Fibroblast of mammary gland (primary cell): ENCODE results near the gene ENPP7.
"Not testable (repeated sequence)": the region's sequence is repeated elsewhere in the genome, so short reads cannot be mapped to it uniquely, and the experiment has no call there.

Experiments used
- DNase-seq: peaks from one replicate; pipeline ENCODE4 v3.0.0-alpha.2; 2010; ENCODE audit warnings: low read depth
- H3K4me3 ChIP-seq: 2 replicates; pipeline ENCODE4 v1.5.1; 2011; ENCODE audit warnings: low read depth, mild to moderate bottlenecking, low read length, moderate library complexity; ENCODE audit not compliant: control insufficient read depth
- CTCF ChIP-seq: conservative IDR thresholded peaks from 2 replicates; pipeline ENCODE4 v1.5.1; 2011; ENCODE audit warnings: low read depth, low read length, inconsistent platforms; ENCODE audit not compliant: control insufficient read depth, insufficient read depth

Gene ENPP7

GRCh38 chr17:79749156-79749815 lies 18.5 kb downstream of the ENPP7 start:
- DNase-seq = peak; percentile 80
- no peak for TF ChIP-seq CTCF
- H3K4me3 ChIP-seq = no peak overlapping the region

GRCh38 chr17:79749958-79750357 lies 19.2 kb downstream of the ENPP7 start:
- DNase-seq = no peak
- TF ChIP-seq CTCF = no peak
- no peak overlapping the region for H3K4me3 ChIP-seq

GRCh38 chr17:79750650-79751545 lies 20.2 kb downstream of the ENPP7 start:
- no peak for TF ChIP-seq CTCF
- no peak for DNase-seq
- H3K4me3 ChIP-seq = no peak overlapping the region

- no peak for TF ChIP-seq CTCF
Measured at GRCh38 chr17:79752175-79752574, 21.4 kb downstream of the ENPP7 start.

GRCh38 chr17:79754370-79754769 lies 23.6 kb downstream of the ENPP7 start:
- no peak overlapping the region for H3K4me3 ChIP-seq
- no peak for TF ChIP-seq CTCF
- DNase-seq = no peak

More at GRCh38 chr17:79752175-79752574, 21.4 kb downstream of the ENPP7 start:
- no peak overlapping the region for H3K4me3 ChIP-seq
- no peak for DNase-seq

GRCh38 chr17:79754903-79755302 lies 24.2 kb downstream of the ENPP7 start:
- H3K4me3 ChIP-seq, DNase-seq: not testable (repeated sequence)

- DNase-seq = no peak
- H3K4me3 ChIP-seq = no peak overlapping the region
- no peak for TF ChIP-seq CTCF
Measured at GRCh38 chr17:79755591-79755990, 24.8 kb downstream of the ENPP7 start.
